Left lobe of liver (tissue), 1 donor: ENCODE results near the gene DUSP9. TPM values are rescaled to one million over a fixed set of nuclear protein-coding genes. Genes with fewer than 3 reads are reported as not detected.

ENCODE experiments used
- total RNA-seq: library from RNA; stranded (reverse); gene quantifications from one replicate; pipeline ENCODE4 v1.2.1, GENCODE V29; 2021
- donor health status: DM: no; HTN: yes; CAD: no.

Gene DUSP9
- total RNA-seq, 1 donor from 2014 or later: 0.60 TPM

Other genes with a start within 250 kb of the DUSP9 start
- not detected for gene PNMA6E, start 245.9 kb upstream of the DUSP9 start, total RNA-seq
- 0.45 TPM for gene ZFP92, start 235.7 kb upstream of the DUSP9 start, total RNA-seq
- gene TREX2, start 201.1 kb upstream of the DUSP9 start, total RNA-seq: 0.23 TPM
- 11.2 TPM for gene HAUS7, start 176.6 kb upstream of the DUSP9 start, total RNA-seq
- 88.4 TPM for gene BGN, start 152.2 kb upstream of the DUSP9 start, total RNA-seq
- not detected for gene ATP2B3, start 129.6 kb upstream of the DUSP9 start, total RNA-seq
- gene CCNQ, start 48.1 kb upstream of the DUSP9 start, total RNA-seq: 8.7 TPM
- not detected for gene PNCK, start 26.6 kb downstream of the DUSP9 start, total RNA-seq
- gene SLC6A8, start 40.7 kb downstream of the DUSP9 start, total RNA-seq: 3.2 TPM
- 108 TPM for gene BCAP31, start 77.2 kb downstream of the DUSP9 start, total RNA-seq
- 13.4 TPM for gene ABCD1, start 77.7 kb downstream of the DUSP9 start, total RNA-seq
- gene PLXNB3, start 117.0 kb downstream of the DUSP9 start, total RNA-seq: 1.4 TPM
- not detected for gene SRPK3, start 133.8 kb downstream of the DUSP9 start, total RNA-seq
- gene IDH3G, start 147.2 kb downstream of the DUSP9 start, total RNA-seq: 25.4 TPM
- 211 TPM for gene SSR4, start 147.5 kb downstream of the DUSP9 start, total RNA-seq
- 0.91 TPM for gene PDZD4, start 183.3 kb downstream of the DUSP9 start, total RNA-seq
- 0.88 TPM for gene L1CAM, start 239.0 kb downstream of the DUSP9 start, total RNA-seq